Measurements from ENCODE around the gene TMEM106B. TPM values are rescaled to one million over a fixed set of nuclear protein-coding genes. Genes with fewer than 3 reads are reported as not detected.

Gene TMEM106B
- total and polyA plus RNA-seq, 10 of the 15 experiments (the other 5 are each of a cell fraction or from before 2014, with no cell fraction given): 3.7 to 21.2 (median 12.3) TPM

GRCh38 chr7:12211054-12211710, at the start of gene TMEM106B (continued):
- TF ChIP-seq ZBTB40 (IDR thresholded peaks at IDR 0.05; ENCODE audit: borderline replicate concordance) (no peak), STAT3 (IDR thresholded peaks at IDR 0.05; ENCODE audit: low read depth, low read length) (no peak), MXI1 (IDR thresholded peaks at IDR 0.05; ENCODE audit: low read depth, low read length) (no peak; the same call in none of the 2 replicates), DPF2 (IDR thresholded peaks at IDR 0.05) (peak; percentile 55; the same call in 1 of the 2 replicates), BMI1 (IDR thresholded peaks at IDR 0.05; ENCODE audit: borderline replicate concordance) (no peak), CBFB (IDR thresholded peaks at IDR 0.05; ENCODE audit: low read depth) (no peak), HDAC2 (IDR thresholded peaks at IDR 0.05) (no peak), BHLHE40 (IDR thresholded peaks at IDR 0.05; ENCODE audit: borderline replicate concordance in 1 of 2, low read depth in 2 of 2, low read length in 1 of 2) (peak; percentile 68 to 84), ESRRA (IDR thresholded peaks at IDR 0.05; ENCODE audit: low read length) (0 out of 2 replicates have a peak, but pooled peaks have one; percentile 4), SMAD5 (IDR thresholded peaks at IDR 0.05; ENCODE audit: low read depth) (no peak), BRCA1 (IDR thresholded peaks at IDR 0.05; ENCODE audit: low read depth, low read length) (no peak), RAD21 (IDR thresholded peaks at IDR 0.05; ENCODE audit: insufficient read depth, low read depth, low read length) (peak; percentile 42; the same call in 1 of the 2 replicates), CHD2 (IDR thresholded peaks at IDR 0.05; ENCODE audit: borderline replicate concordance, low read depth, low read length) (peak; percentile 90), HDGF (IDR thresholded peaks at IDR 0.05) (peak; percentile 52), ZBTB33 (IDR thresholded peaks at IDR 0.05) (no peak), STAT1 (conservative IDR thresholded peaks at IDR 0.05) (peak; percentile 58; the same call in 1 of the 2 replicates), ASH2L (IDR thresholded peaks at IDR 0.05; ENCODE audit: borderline replicate concordance, low read depth) (peak; percentile 39; the same call in 1 of the 2 replicates), ZSCAN29 (IDR thresholded peaks at IDR 0.05) (no peak)
- TF ChIP-seq, protein P1, sequence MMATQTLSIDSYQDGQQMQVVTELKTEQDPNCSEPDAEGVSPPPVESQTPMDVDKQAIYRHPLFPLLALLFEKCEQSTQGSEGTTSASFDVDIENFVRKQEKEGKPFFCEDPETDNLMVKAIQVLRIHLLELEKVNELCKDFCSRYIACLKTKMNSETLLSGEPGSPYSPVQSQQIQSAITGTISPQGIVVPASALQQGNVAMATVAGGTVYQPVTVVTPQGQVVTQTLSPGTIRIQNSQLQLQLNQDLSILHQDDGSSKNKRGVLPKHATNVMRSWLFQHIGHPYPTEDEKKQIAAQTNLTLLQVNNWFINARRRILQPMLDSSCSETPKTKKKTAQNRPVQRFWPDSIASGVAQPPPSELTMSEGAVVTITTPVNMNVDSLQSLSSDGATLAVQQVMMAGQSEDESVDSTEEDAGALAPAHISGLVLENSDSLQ (IDR thresholded peaks at IDR 0.05): no peak
- TF ChIP-seq, protein P2, sequence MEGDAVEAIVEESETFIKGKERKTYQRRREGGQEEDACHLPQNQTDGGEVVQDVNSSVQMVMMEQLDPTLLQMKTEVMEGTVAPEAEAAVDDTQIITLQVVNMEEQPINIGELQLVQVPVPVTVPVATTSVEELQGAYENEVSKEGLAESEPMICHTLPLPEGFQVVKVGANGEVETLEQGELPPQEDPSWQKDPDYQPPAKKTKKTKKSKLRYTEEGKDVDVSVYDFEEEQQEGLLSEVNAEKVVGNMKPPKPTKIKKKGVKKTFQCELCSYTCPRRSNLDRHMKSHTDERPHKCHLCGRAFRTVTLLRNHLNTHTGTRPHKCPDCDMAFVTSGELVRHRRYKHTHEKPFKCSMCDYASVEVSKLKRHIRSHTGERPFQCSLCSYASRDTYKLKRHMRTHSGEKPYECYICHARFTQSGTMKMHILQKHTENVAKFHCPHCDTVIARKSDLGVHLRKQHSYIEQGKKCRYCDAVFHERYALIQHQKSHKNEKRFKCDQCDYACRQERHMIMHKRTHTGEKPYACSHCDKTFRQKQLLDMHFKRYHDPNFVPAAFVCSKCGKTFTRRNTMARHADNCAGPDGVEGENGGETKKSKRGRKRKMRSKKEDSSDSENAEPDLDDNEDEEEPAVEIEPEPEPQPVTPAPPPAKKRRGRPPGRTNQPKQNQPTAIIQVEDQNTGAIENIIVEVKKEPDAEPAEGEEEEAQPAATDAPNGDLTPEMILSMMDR (IDR thresholded peaks at IDR 0.05 in 2 of 3, conservative IDR thresholded peaks at IDR 0.05 in 1 of 3; ENCODE audit: control insufficient read depth in 2 of 3, extremely low read depth in 1 of 3, insufficient read depth in 1 of 3, low read depth in 3 of 3, low read length in 3 of 3): peak in 2 of 3 experiments; percentile 33 to 35; a peak in 3 of 6 replicates
